GM19351 (cell line): ENCODE measurements around the gene IL4.

Source experiments
- ATAC-seq: cut with Tn5 transposase; IDR thresholded peaks from one replicate; pipeline ENCODE4 v1.9.1; 2021; ENCODE audit warnings: mild to moderate bottlenecking, moderate library complexity; ENCODE audit not compliant: unreplicated experiment

IL4 gene

DNA sequence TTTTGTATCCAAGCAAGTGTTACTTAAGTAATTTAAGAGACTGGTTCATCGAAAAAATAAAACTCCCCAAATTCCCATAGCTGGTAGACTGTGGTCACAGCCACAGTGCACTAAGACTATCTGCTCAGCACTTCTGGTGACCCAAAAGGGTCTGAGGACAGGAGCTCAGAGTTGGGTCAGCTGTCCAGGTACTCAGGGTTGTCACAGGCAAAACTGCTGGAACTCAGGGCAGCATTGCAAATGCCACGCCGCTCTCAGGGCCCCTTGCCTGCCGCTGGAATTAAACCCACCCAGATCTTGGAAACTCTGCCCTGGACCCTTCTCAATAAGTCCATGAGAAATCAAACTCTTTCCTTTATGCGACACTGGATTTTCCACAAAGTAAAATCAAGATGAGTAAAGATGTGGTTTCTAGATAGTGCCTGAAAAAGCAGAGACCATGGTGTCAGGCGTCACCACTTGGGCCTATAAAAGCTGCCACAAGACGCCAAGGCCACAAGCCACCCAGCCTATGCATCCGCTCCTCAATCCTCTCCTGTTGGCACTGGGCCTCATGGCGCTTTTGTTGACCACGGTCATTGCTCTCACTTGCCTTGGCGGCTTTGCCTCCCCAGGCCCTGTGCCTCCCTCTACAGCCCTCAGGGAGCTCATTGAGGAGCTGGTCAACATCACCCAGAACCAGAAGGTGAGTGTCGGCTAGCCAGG lies 16.0 kb upstream of the IL4 start, which contains the start of gene IL13:
Gene IL13 (plus strand): TSS at position 498 of the 705 bp plus-strand sequence. CDS start 14 bp downstream, at position 512.
- no peak for ATAC-seq

GRCh38 chr5:132658381-132659302 lies 15.1 kb upstream of the IL4 start:
- no peak for ATAC-seq

DNA sequence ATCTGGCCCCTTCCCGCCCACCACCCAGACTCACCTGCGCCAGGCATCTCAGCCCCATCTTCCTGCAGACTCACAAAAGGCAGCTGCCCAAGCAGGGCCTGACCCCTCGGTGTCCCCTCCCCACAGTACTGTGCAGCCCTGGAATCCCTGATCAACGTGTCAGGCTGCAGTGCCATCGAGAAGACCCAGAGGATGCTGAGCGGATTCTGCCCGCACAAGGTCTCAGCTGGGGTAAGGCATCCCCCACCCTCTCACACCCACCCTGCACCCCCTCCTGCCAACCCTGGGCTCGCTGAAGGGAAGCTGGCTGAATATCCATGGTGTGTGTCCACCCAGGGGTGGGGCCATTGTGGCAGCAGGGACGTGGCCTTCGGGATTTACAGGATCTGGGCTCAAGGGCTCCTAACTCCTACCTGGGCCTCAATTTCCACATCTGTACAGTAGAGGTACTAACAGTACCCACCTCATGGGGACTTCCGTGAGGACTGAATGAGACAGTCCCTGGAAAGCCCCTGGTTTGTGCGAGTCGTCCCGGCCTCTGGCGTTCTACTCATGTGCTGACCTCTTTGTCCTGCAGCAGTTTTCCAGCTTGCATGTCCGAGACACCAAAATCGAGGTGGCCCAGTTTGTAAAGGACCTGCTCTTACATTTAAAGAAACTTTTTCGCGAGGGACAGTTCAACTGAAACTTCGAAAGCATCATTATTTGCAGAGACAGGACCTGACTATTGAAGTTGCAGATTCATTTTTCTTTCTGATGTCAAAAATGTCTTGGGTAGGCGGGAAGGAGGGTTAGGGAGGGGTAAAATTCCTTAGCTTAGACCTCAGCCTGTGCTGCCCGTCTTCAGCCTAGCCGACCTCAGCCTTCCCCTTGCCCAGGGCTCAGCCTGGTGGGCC lies 13.9 kb upstream of the IL4 start:
- no peak for ATAC-seq

GRCh38 chr5:132661231-132662003 lies 12.4 kb upstream of the IL4 start:
- peak; percentile 19 for ATAC-seq

DNA sequence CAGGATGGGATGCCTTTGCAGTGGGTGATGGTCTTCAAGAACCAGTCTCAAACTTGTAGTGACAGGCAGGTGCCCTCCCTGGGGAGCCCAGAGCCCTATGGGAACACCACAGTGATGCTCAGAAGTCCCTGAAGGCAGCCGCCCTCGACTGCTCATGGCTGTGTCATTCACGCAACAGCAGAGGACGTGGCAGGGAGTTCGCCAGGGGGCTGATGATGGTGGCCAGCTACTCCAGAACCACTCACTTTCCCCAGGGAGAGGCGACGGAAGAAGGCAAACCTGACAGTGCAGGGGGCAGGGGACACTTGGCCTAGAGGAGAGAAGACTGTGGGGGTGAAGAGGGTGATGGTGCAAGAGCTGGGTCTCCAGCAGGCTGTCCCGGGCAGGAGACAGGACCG lies 11.8 kb upstream of the IL4 start:
- no peak for ATAC-seq

DNA sequence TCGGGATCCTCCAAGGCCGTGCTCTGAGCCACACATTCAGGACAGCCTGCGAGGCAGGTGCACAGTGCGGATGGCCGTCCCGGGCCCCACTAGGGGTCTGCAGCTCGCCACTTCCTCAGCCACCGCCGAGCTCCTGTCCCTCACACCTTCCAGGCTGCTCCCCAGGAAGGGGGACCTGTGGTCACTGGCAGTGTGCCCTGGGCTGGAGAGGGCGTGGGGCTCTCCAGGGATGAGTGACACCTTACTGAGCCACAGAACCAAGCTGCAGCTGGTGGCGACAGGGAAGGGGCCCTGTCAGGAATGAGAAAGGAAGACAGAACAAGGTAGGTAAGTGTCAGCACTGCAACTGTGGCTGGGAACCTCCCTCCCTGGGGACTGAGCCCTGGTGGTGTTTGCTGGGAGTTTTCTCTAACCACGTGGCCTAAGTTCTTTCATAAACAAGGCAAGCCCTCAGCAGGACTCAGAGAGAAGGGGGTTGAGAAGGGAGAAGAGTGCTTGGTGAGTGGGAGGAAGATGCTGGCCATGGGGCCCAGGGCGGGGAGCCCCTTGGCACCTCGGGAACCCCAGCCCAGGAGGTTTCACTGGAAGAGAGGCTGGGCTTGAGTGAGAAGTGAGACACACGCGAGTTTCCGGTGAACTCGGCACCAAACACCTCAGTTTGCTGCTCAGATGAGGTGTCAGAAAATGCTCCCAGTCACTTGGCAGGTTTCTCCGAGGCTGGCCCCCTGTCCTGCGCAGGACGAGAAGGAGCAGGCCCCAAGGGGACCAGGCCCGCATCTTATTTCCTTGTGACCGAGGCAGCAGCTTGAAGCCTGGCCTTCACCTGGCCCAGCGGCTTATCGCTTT lies 10.6 kb upstream of the IL4 start:
- peak; percentile 57 for ATAC-seq

- ATAC-seq = peak; percentile 60
Measured at GRCh38 chr5:132663771-132664695, 9.8 kb upstream of the IL4 start.

GRCh38 chr5:132664696-132665209 lies 9.0 kb upstream of the IL4 start:
- ATAC-seq = no peak

DNA sequence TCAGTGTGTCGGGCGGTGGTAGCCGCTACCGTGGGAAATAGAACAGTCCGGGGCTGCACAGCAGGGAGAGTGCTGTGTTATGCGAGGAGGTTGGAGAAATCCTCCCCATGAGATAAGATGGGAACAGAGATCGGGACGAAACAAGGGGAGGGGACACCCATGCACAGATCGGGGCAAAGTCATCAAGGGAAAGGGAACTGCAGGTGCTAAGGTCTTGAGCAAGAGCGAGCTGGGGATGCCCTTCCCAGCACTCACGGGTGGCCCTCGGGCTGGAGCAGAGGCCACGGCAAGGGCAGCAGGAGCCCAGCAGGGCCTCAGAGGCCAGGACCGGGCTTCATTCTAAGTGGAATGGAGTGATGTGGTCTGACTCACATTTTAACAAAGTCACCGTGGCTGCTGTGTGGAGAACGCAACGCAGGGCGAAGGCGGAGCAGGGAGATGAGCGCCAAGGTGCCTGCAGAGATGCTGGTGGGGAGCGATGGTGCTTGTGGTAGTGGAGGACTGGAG lies 8.2 kb upstream of the IL4 start:
- no peak for ATAC-seq

DNA sequence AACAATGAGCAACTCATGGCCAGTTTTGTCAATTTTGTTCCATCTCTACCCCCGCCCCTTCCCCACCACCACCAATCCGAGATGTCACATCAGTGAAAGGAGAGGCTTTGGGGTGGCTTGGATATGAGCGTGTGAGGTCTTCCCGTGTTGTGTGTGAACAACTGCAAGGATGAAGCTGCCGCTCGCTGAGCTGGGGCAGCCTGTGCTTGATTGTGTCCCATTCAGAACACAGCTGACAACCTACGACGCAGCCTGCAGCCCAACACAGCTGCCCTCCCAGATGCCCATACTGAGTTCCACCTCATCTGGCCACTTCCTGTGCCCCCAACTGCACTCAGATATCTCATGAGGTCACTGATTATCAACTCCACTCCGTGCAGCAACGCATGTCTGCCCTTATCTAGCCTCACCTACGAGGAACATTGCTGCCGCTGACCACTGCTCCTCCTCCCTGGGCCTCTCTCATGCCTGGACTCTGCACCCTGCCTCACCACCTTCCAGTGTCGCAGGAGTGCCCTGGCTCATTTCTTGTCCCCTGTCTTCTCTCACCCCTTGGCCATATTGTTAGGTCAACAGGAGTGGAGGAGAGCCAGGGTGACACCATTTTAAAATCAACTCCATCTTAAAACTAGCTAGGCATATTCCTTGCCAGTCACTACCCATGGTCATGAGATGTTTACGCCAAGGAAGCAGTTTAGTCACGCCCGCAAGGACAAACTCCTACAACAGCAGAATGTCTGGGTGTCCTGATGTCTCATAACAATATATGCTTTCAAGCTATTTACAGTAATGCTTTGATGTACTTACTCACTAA lies 7.3 kb upstream of the IL4 start:
- ATAC-seq = no peak

DNA sequence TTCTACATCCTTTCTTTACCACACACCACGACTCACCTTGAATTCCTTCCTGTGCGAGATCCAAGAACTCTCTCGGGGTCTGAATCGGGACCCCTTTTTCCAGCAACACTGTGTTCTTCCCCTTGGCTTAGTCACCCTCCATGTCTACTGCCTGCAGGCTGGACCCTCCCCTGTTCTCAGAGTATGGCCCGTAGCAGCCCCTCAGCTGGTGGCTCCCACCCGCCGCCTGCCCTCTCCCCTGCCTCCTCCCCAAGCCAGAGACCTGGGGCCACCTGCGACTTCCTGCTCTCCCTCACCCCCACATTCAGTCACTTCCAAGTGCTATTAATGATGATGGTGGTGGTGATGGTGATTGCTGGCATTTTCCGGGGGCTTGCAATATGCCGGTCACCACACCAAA lies 6.5 kb upstream of the IL4 start:
- no peak for ATAC-seq

- no peak for ATAC-seq
Measured at GRCh38 chr5:132667761-132668705, 5.8 kb upstream of the IL4 start.

DNA sequence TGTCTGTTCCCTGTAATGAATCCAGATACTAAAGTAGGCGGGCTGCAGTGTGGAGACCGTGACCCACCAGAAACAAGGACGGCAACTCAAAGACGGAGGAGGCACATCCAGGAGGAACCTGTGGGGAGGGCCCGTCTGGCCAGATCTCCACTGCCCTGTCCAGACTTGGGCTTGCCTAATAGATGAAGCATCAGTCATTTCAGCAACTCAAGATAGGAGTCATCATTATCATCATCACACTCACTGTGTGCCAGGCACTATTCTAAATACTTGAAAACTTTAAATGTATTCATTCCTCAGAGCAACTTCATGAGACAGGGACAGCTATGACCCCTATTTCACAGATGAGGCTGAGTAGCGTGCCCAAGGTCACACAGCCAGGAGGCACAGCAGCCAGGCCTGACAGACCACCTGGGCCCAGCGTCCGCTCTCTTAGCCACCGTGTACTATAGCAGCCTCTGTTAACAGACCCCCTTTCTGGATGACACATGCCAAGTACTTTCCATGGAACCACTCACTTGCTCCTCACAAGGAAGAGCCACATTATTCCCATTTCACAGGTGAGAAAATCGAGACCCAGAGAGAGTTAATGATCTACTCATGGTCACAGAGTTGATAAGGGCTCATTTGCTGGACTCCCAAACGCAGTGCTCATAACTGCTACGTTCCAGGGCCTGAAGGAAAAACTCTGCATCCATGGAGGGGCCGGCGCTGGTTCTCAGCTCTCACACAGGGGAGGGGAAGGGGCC lies 4.9 kb upstream of the IL4 start:
- ATAC-seq = no peak

DNA sequence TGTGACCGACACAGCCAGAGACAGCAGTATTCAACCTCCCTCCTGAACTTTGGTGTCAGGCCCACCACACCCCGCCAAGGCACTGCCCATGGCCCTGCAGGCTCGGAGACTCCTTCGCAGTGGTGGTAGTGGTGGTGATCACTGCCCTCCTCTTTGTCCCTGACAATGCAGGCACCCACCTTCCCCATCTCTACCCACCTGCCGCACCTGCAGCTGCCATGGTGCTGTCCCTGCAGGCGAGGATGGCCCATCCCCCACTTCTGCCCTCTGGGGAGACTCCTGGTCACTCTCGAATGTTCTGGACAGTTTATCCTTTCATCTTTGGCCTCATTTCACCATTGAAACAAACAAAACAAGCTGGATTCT lies 4.4 kb upstream of the IL4 start:
- no peak for ATAC-seq
